Left ventricle myocardium superior (tissue), 1 donor: ENCODE measurements around the gene TMED9. TPM values are rescaled to one million over a fixed set of nuclear protein-coding genes. Genes with fewer than 3 reads are reported as not detected.
"Not testable (repeated sequence)": the region's sequence is repeated elsewhere in the genome, so short reads cannot be mapped to it uniquely, and the experiment has no call there.

Source experiments
- ATAC-seq: fragments of 200-7000 bp; cut with Tn5 transposase; one replicate; pipeline ENCODE4 v1.9.1; 2020; ENCODE audit warnings: mild to moderate bottlenecking, moderate library complexity
- DNase-seq: peaks from one replicate; pipeline ENCODE4 v3.0.0-alpha.2; 2020
- intact Hi-C: fragments of 100-400 bp; cut with micrococcal nuclease; formaldehyde crosslinking; loops from one replicate; pipeline ENCODE4 v1.11.0; 2022
- total RNA-seq: library from RNA; stranded (reverse); fragmentation: NEBNext Ultra II Directional; extraction: Animal tissue kit (Norgen Biotek cat#: 25700); gene quantifications from one replicate; pipeline ENCODE4 v1.2.1, GENCODE V29; 2021
- donor health status: DM: no; HTN: yes; CAD: no; lungs with severe emphysema.

TMED9 gene
- total RNA-seq, 1 donor from 2014 or later, result 63.9 TPM

- intact Hi-C loops, DNase-seq, ATAC-seq: not testable (repeated sequence)
These were observed 42.9 kb downstream of the TMED9 start for GRCh38 chr5:177634912-177635311.

- DNase-seq, ATAC-seq, intact Hi-C loops: not testable (repeated sequence)
These were observed 53.5 kb downstream of the TMED9 start for GRCh38 chr5:177645462-177645861.

Other genes starting within 250 kb of the TMED9 start
- 61.2 TPM for gene LMAN2, start 240.5 kb upstream of the TMED9 start, total RNA-seq
- gene RGS14, start 234.3 kb upstream of the TMED9 start, total RNA-seq, result 2.0 TPM
- not detected for gene SLC34A1, start 207.8 kb upstream of the TMED9 start, total RNA-seq
- not detected for gene PFN3, start 191.5 kb upstream of the TMED9 start, total RNA-seq
- gene F12, start 182.6 kb upstream of the TMED9 start, total RNA-seq, result not detected
- 17.6 TPM for gene GRK6, start 165.5 kb upstream of the TMED9 start, total RNA-seq
- gene PRR7, start 145.4 kb upstream of the TMED9 start, total RNA-seq, result 0.40 TPM
- 22.4 TPM for gene DBN1, start 118.6 kb upstream of the TMED9 start, total RNA-seq
- 35.1 TPM for gene PDLIM7, start 94.6 kb upstream of the TMED9 start, total RNA-seq
- 3.4 TPM for gene DOK3, start 82.4 kb upstream of the TMED9 start, total RNA-seq
- gene DDX41, start 75.2 kb upstream of the TMED9 start, total RNA-seq, result 29.8 TPM
- gene FAM193B, start 37.6 kb upstream of the TMED9 start, total RNA-seq, result 26.4 TPM
- gene B4GALT7, start 7.9 kb downstream of the TMED9 start, total RNA-seq, result 15.4 TPM
- 3.5 TPM for gene FAM153A, start 190.7 kb downstream of the TMED9 start, total RNA-seq